Stimulated activated CD4-positive, alpha-beta T cell treated with anti-CD3 and anti-CD28 coated beads, TNF-alpha, amount 100 ng/mL, for 24 hours (primary cell): ENCODE data around the gene OTUB2.

Experiments used
- DNase-seq, 3 experiments: peaks; one replicate each; pipeline ENCODE4 v3.0.0-alpha.2; 2020; ENCODE audit warnings: low read depth in 3 of 3

Gene OTUB2

GRCh38 chr14:94040796-94041195 lies 14.7 kb downstream of the OTUB2 start:
- no peak for DNase-seq

DNA sequence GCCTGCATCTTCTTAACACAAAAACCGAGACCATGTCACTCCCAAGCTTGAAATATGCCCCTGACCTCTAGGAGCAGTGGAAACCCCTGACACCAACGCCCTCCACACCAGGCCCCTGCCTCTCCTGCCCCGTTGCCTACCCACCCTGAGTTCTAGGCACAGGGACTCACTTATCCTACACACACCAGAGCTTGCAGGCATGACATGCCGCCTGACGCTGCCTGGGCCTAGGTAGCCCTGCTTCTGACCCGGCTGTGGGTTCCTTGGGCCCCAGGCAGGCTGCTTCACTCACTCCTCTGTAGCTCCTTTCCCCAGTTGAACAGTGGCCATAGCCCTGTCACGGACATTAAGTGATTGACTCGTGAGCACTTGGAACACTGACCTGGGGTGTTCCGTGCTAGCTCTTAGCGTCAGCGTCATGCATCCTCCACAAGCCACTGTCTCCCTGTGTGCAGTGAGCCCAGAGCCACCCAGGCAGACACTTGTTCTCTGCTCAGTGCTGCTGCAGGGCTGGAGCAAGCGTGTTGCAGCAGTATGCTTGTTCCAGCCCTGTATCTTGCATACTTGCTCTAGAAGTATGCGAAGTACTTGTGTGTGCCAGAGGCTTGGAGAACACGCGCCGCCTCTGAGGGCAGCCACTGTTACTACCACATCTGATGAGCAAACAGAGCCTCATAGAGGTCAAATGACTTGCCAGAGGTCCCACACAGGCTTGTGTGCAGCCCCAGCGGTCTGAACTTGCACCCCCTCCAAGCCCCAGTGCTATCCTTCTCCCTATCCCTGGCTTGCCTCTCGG lies 15.6 kb downstream of the OTUB2 start:
- DNase-seq = no peak

- no peak for DNase-seq
Measured at GRCh38 chr14:94042433-94043091, 16.4 kb downstream of the OTUB2 start.

DNA sequence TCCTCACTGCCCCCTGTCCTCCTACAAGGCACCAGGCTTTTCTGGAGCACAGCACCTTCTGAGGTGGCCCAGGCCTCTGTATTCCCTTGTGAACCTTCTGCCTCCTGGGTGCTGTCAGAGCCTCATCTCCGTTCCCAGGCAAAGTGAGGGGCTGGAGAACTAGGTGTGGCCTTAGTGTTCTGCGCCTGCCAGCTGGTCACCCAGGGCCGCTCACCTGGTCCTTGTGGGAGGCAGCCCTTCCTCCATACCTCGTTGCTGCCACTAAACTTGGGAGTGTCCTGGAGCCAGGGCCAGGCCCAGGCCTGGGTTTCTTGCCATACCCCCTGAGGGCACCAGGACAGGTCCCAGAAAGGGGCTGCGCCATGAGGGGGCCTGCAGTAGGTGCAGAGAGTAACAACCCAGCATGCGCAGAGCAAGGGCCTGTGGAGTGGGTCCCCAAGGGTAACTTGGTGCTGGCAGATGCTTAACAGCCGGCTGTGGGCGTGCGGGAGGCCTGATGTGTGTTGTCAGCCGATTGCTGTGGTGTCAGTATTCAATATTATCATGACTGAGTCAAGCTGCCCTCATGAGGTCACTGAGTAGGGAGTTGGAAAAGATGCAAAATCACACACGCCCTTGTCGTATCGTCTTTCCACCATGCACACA lies 17.1 kb downstream of the OTUB2 start:
- no peak for DNase-seq

DNA sequence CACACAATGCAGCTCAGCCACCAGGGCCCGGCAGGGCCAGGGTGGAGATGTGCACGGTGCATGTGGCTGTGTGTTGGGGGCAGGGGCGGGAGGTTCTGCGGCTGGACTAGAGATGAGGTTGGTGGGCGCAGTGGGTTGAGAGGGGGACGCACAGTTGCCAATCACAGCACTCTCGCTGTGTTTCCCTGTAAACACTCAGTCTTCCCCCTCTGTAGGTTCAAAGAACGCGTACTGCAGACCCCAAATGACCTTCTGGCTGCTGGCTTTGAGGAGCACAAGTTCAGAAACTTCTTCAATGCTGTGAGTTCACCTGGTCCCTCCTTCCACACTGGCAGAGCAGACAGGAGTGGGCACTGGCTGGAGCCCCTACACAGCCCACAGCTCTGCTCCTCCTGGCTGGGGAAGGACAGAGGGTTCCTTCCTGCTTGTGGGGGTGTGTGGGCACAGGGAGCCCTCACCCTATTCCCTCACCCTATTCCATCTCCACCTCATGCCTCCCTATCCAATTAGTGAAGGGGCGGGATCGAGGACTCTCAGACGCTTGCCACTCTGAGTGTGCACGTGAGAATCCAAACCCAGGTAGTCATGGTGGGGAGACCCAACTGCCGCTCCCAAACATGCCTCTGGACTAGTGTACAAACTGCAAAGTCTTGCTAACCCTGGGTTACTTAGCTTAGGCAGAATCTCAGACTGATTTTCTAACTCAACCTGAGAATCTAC lies 17.8 kb downstream of the OTUB2 start:
- DNase-seq = no peak

DNA sequence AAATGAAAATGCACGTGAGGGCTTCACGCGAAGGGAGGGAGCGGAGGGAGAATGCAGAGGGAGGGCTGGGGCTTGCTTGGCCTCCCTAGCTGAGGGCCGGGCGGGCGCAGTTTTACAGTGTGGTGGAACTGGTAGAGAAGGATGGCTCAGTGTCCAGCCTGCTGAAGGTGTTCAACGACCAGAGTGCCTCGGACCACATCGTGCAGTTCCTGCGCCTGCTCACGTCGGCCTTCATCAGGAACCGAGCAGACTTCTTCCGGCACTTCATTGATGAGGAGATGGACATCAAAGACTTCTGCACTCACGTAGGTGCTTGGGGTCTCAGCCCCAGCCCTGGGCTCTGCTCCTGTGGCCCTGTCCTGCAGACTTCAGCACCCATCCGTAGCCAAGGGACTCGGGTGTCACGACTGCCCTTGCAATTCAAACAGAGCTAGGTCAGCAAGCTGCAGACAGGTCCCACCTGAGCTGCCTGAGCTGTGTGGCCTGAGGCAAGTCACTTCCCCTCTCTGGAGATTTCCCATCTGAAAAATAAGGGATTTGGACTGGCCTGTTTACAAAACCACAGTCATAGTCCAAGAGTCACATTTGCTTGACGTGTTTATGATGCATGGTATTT lies 18.4 kb downstream of the OTUB2 start:
- DNase-seq = no peak

GRCh38 chr14:94045101-94045500 lies 19.0 kb downstream of the OTUB2 start:
- no peak for DNase-seq

DNA sequence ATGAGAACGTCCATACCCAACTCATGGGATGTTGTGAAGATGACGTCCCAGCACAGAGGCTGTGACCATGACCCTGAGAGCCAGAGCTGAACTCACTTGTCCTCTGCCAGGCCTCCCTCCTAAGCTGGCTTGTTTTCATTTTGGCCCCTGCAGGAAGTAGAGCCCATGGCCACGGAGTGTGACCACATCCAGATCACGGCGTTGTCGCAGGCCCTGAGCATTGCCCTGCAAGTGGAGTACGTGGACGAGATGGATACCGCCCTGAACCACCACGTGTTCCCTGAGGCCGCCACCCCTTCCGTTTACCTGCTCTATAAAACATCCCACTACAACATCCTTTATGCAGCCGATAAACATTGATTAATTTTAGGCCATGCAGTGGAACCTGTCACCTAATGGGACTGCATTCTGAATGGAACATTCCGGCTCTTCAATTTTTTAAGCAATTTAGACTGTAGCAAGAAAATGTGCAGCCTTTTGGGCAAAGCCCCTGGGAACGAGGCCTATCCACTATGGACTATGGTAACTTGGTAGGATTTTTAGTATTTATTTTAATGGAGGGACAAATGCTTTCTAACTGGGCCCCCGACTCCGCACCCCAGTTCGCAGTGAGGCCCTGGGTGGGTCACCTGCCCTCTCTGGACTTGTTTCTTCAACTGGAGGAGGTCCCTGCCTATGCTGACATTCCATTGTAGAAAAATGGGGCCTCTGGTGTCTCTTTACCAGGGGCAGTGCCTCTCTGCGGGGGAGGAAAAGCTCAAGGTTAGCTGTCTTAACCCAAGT lies 19.6 kb downstream of the OTUB2 start:
- no peak for DNase-seq

GRCh38 chr14:94046696-94047250 lies 20.6 kb downstream of the OTUB2 start:
- no peak for DNase-seq

DNA sequence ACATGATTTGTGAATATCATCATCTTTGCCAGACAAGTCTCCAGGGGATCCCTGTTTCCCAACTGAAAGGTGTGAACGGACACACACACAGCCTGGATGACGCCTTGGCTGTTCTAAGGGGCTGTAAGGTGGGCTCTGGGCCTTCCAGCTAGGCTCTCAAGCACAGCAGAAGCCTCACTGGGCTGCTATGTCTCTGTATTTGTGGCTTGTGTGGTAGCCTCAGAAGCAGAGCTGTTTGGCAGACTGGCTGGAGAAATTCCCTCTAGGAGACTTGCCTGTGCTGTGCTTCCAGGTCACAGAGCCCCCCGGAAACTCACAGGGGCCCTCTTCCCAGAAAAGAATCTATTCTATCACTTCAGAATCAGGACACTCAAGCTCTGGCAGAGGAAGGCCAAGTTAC lies 21.4 kb downstream of the OTUB2 start:
- no peak for DNase-seq

DNA sequence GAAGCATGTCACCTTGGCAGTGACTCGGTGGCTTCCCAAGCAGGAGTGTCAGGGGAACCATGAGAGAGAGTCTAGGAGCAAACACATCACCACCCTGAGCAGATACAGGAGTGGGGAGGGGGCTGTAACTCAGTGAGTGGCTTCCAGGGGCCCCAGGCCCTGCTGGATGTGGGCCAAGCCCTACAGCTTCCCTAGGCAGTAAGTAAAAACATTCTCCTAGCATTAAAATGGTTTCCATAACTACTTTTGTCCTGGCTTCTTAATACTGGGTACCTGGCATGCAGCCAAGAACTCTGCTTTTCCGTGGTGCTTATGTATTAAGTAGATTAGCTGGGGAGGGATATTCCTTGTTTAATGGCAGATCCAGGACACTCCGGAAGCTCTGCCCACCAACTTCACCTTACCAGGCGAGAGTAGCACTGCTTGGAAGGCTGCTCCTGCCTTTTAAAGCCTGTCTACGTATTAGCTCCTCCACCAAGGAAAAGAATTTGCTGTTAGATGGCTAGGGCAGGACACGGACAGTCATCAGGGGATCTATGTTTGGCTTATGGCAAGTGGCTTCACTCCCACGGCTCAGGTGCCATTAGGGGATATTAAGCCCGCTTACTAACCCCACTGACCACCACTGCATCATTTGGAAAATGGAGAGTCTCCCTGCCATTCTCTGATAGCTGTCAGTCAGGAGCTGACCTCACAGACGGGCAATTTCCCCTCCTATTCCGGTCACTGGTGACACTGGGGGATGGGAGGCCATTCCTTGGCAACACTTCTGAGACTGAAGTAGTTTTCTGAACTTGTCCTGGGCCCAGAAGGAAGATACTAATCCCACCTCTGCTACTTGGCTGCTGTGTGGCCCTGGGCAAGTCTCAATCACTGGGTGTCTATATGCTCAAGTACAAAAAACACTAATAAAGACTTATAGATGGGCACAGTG lies 22.8 kb downstream of the OTUB2 start:
- DNase-seq = no peak

- DNase-seq = no peak
Measured at GRCh38 chr14:94049625-94050023, 23.5 kb downstream of the OTUB2 start.

DNA sequence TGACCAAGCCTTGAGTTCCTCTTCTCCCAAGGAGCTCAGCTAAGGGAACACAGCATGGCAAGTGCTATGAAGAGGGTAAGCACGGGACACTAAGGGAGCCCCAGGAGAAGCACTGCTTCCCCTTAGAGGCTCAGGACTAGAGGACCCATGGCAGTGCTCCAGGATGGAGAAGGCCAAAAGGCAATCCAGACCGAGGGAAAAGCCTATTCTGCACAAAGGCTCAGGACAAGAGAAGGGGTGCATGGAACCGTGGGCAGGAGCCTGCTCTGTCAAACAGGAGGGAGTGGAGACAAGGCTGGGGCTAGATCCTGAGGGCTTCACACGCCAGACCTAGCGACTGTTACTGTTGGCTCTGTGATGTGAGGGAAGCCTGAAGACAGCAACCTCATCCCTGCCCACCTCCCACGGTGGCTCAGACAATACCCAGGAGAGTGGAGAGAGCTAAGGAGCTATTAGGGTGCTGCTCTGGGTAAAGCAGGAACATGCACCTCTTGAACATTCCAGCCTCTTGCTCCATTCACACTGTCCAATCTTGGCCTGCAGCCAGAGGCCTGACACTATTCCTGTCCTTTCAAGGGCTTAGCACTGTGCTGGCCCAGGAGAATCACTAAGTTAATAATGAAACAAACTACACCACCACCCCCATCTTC lies 24.2 kb downstream of the OTUB2 start:
- no peak for DNase-seq

GRCh38 chr14:94051115-94051514 lies 25.0 kb downstream of the OTUB2 start:
- DNase-seq = no peak

DNA sequence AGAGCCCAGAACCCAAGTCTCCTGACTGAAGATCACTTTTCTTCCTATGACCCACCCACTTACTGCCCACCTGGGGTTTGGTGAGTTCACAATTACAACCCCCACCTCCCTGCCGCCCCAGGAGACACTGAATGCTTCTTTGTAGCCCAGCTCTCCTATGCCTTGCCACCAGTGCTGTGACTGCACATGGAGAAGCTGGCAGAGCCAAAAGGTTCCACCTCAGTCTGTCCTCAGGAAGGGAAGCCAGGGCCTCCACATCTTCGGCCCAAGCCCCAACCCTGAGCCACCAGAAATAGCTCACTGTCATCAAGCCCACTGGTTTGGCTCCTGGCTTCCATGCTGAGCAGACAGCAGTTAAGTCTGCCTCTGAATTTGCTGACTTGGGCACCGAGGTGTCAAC lies 25.6 kb downstream of the OTUB2 start:
- no peak for DNase-seq

- no peak for DNase-seq
Measured at GRCh38 chr14:94052199-94052598, 26.1 kb downstream of the OTUB2 start.

- no peak for DNase-seq
Measured at GRCh38 chr14:94052662-94053061, 26.5 kb downstream of the OTUB2 start.

GRCh38 chr14:94054401-94054800 lies 28.3 kb downstream of the OTUB2 start:
- no peak for DNase-seq

- DNase-seq = no peak
Measured at GRCh38 chr14:94054936-94055335, 28.8 kb downstream of the OTUB2 start.
